HepG2 (cell line): ENCODE measurements around the gene MFSD2B. TPM values are rescaled to one million over a fixed set of nuclear protein-coding genes. Genes with fewer than 3 reads are reported as not detected.

Source experiments
- ESRRA ChIP-seq: sonication (generic); formaldehyde crosslinking; IDR thresholded peaks from 2 replicates; pipeline ENCODE4 v1.5.1; 2020; ENCODE audit warnings: mild to moderate bottlenecking, low read depth, missing genetic modification reagents
- GABPB1 ChIP-seq: IDR thresholded peaks from 2 replicates; pipeline ENCODE4 v1.6.1; 2016; ENCODE audit warnings: mild to moderate bottlenecking, missing genetic modification reagents, moderate library complexity, missing compliant biosample characterization
- KLF11 ChIP-seq: IDR thresholded peaks from 2 replicates; pipeline ENCODE4 v1.6.1; 2016; ENCODE audit warnings: missing compliant biosample characterization
- MTA3 ChIP-seq: sonication (generic); formaldehyde crosslinking; IDR thresholded peaks from 2 replicates; pipeline ENCODE4 v1.4.0; 2020; ENCODE audit warnings: missing genetic modification reagents
- PTBP1 ChIP-seq: fragments of 200-400 bp; formaldehyde crosslinking; IDR thresholded peaks from 2 replicates; pipeline ENCODE4 v1.6.1; 2018; ENCODE audit warnings: low read length, low read depth; ENCODE audit not compliant: poor library complexity, severe bottlenecking
- REL ChIP-seq: sonication (generic); formaldehyde crosslinking; conservative IDR thresholded peaks from 2 replicates; pipeline ENCODE4 v1.8.0; 2022; ENCODE audit warnings: mild to moderate bottlenecking, missing genetic modification reagents, moderate library complexity
- SMAD3 ChIP-seq: sonication (generic); formaldehyde crosslinking; IDR thresholded peaks from 2 replicates; pipeline ENCODE4 v1.4.0; 2020; ENCODE audit warnings: missing genetic modification reagents
- SP4 ChIP-seq: sonication (generic); formaldehyde crosslinking; IDR thresholded peaks from 2 replicates; pipeline ENCODE4 v1.8.1; 2023; ENCODE audit warnings: mild to moderate bottlenecking, missing genetic modification reagents
- SP5 ChIP-seq: IDR thresholded peaks from 2 replicates; pipeline ENCODE4 v1.6.1; 2016; ENCODE audit warnings: low read depth, borderline replicate concordance
- SUZ12 ChIP-seq: fragments of 150-350 bp; IDR thresholded peaks from 2 replicates; pipeline ENCODE4 v1.6.1; 2014; ENCODE audit warnings: low read depth, low read length
- TAF1 ChIP-seq: sonication (generic); formaldehyde crosslinking; IDR thresholded peaks from 2 replicates; pipeline ENCODE4 v1.4.0; 2020; ENCODE audit warnings: missing genetic modification reagents
- YY1 ChIP-seq: IDR thresholded peaks from 2 replicates; pipeline ENCODE4 v1.6.1; 2011; ENCODE audit warnings: low read length, low read depth, moderate library complexity, mild to moderate bottlenecking; ENCODE audit not compliant: insufficient read depth, insufficient replicate concordance
- ZIK1 ChIP-seq: sonication (generic); formaldehyde crosslinking; IDR thresholded peaks from 2 replicates; pipeline ENCODE4 v1.5.0; 2020; ENCODE audit warnings: mild to moderate bottlenecking, low read depth, missing genetic modification reagents, borderline replicate concordance
- ZNF382 ChIP-seq: sonication (generic); formaldehyde crosslinking; IDR thresholded peaks from 2 replicates; pipeline ENCODE4 v1.5.0; 2020; ENCODE audit warnings: missing genetic modification reagents, mild to moderate bottlenecking, borderline replicate concordance
- ZNF746 ChIP-seq: sonication (generic); formaldehyde crosslinking; IDR thresholded peaks from 2 replicates; pipeline ENCODE4 v1.8.0; 2022; ENCODE audit warnings: mild to moderate bottlenecking, missing genetic modification reagents
- polyA plus RNA-seq, 8 experiments: library from polyadenylated mRNA; depleted of rRNA in 3 of 8; stranded (reverse) in 7 of 8; unstranded in 1 of 8; fragments of >200 nt; fragmentation: Illumina TruSeq in 4 of 8; extraction: Trizol in 4 of 8; gene quantifications; 2 replicates each; pipeline versions ENCODE4 v1.2.1 to v1.2.3, GENCODE V29; 2011 to 2016; ENCODE audit warnings: low read depth in 4 of 8, missing spikeins in 1 of 8, mixed read lengths in 1 of 8; ENCODE audit not compliant: insufficient read depth in 1 of 8
- total RNA-seq, 5 experiments: library from RNA; depleted of rRNA; stranded (reverse); fragments of >200 nt; fragmentation: Illumina TruSeq; extraction: Trizol; gene quantifications; 2 replicates each; pipeline ENCODE4 v1.2.3, GENCODE V29; 2016; ENCODE audit warnings: low read depth in 1 of 5
- TF ChIP-seq, protein P1 (sequence below): sonication (generic); formaldehyde crosslinking; IDR thresholded peaks from 2 replicates; pipeline ENCODE4 v1.9.0; 2021; ENCODE audit warnings: missing genetic modification reagents, mild to moderate bottlenecking, borderline replicate concordance
- TF ChIP-seq, protein P2 (sequence below): sonication (generic); formaldehyde crosslinking; IDR thresholded peaks from 2 replicates; pipeline ENCODE4 v1.4.0; 2020; ENCODE audit warnings: missing genetic modification reagents, mild to moderate bottlenecking, borderline replicate concordance
- TF ChIP-seq, protein P3 (sequence below): sonication (generic); formaldehyde crosslinking; IDR thresholded peaks from 2 replicates; pipeline ENCODE4 v1.9.0; 2021; ENCODE audit warnings: mild to moderate bottlenecking, missing genetic modification reagents

The MFSD2B gene
- total and polyA plus RNA-seq, 2 of the 13 experiments (the other 11 are each of a cell fraction or from before 2014, with no cell fraction given) = 0.21 to 0.93 TPM

DNA sequence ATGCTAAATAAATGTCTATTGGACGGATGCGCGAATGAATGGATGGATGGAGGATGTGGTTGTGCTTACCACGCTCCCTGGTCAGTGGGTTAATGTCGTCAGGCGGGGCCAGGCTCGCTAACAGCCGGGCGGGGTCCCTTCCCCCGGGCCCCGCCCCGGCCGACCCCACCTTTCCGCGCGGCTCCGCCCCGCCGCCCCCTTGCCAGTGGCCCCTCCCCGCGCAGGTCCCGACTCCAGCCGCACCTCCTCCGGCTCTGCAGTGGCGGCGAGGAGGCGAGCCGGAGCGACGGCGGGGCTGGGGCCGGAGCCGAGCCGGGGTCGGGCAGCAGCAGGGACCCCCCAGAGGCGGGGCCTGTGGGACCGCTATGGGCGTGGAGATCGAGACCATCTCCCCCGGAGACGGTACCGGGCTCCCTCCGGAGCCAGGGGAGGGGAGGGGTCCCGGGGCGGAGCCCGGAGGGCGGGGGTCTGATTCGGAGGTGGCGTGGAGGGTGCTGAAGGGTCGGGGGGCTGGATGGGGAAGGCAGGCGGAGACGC lies 39.7 kb downstream of the MFSD2B start, which contains the start of gene FKBP1B (continued):
- TF ChIP-seq, protein P1, sequence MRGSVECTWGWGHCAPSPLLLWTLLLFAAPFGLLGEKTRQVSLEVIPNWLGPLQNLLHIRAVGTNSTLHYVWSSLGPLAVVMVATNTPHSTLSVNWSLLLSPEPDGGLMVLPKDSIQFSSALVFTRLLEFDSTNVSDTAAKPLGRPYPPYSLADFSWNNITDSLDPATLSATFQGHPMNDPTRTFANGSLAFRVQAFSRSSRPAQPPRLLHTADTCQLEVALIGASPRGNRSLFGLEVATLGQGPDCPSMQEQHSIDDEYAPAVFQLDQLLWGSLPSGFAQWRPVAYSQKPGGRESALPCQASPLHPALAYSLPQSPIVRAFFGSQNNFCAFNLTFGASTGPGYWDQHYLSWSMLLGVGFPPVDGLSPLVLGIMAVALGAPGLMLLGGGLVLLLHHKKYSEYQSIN (CRISPR knock-in tag) = no peak
- no peak for TF ChIP-seq ZNF746
- TF ChIP-seq, protein P2, sequence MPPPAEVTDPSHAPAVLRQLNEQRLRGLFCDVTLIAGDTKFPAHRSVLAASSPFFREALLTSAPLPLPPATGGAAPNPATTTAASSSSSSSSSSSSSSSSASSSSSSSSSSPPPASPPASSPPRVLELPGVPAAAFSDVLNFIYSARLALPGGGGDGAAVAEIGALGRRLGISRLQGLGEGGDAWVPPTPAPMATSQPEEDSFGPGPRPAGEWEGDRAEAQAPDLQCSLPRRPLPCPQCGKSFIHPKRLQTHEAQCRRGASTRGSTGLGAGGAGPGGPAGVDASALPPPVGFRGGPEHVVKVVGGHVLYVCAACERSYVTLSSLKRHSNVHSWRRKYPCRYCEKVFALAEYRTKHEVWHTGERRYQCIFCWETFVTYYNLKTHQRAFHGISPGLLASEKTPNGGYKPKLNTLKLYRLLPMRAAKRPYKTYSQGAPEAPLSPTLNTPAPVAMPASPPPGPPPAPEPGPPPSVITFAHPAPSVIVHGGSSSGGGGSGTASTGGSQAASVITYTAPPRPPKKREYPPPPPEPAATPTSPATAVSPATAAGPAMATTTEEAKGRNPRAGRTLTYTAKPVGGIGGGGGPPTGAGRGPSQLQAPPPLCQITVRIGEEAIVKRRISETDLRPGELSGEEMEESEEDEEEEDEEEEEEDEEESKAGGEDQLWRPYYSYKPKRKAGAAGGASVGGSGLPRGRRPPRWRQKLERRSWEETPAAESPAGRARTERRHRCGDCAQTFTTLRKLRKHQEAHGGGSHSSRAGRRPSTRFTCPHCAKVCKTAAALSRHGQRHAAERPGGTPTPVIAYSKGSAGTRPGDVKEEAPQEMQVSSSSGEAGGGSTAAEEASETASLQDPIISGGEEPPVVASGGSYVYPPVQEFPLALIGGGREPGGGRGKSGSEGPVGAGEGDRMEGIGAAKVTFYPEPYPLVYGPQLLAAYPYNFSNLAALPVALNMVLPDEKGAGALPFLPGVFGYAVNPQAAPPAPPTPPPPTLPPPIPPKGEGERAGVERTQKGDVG (CRISPR knock-in tag) = no peak
- TF ChIP-seq SUZ12 = no peak
- peak; percentile 42 for TF ChIP-seq GABPB1
- TF ChIP-seq TAF1 (CRISPR knock-in tag) = peak; percentile 78
- peak; percentile 14; the same call in 1 of the 2 replicates for TF ChIP-seq ESRRA (CRISPR knock-in tag)
- no peak for TF ChIP-seq MTA3
- 0 out of 2 replicates have a peak, but pooled peaks have one; percentile 22 for TF ChIP-seq REL (CRISPR knock-in tag)
- TF ChIP-seq ZNF382 = no peak
- TF ChIP-seq PTBP1 = no peak
- TF ChIP-seq ZIK1 = no peak
- peak; percentile 78 for TF ChIP-seq SP5 (CRISPR knock-in tag)
- peak; percentile 60 for TF ChIP-seq YY1
- no peak; the same call in 1 of the 2 replicates for TF ChIP-seq KLF11 (CRISPR knock-in tag)
- TF ChIP-seq SP4 = peak; percentile 93
- TF ChIP-seq SMAD3 (CRISPR knock-in tag) = no peak
- TF ChIP-seq, protein P3, sequence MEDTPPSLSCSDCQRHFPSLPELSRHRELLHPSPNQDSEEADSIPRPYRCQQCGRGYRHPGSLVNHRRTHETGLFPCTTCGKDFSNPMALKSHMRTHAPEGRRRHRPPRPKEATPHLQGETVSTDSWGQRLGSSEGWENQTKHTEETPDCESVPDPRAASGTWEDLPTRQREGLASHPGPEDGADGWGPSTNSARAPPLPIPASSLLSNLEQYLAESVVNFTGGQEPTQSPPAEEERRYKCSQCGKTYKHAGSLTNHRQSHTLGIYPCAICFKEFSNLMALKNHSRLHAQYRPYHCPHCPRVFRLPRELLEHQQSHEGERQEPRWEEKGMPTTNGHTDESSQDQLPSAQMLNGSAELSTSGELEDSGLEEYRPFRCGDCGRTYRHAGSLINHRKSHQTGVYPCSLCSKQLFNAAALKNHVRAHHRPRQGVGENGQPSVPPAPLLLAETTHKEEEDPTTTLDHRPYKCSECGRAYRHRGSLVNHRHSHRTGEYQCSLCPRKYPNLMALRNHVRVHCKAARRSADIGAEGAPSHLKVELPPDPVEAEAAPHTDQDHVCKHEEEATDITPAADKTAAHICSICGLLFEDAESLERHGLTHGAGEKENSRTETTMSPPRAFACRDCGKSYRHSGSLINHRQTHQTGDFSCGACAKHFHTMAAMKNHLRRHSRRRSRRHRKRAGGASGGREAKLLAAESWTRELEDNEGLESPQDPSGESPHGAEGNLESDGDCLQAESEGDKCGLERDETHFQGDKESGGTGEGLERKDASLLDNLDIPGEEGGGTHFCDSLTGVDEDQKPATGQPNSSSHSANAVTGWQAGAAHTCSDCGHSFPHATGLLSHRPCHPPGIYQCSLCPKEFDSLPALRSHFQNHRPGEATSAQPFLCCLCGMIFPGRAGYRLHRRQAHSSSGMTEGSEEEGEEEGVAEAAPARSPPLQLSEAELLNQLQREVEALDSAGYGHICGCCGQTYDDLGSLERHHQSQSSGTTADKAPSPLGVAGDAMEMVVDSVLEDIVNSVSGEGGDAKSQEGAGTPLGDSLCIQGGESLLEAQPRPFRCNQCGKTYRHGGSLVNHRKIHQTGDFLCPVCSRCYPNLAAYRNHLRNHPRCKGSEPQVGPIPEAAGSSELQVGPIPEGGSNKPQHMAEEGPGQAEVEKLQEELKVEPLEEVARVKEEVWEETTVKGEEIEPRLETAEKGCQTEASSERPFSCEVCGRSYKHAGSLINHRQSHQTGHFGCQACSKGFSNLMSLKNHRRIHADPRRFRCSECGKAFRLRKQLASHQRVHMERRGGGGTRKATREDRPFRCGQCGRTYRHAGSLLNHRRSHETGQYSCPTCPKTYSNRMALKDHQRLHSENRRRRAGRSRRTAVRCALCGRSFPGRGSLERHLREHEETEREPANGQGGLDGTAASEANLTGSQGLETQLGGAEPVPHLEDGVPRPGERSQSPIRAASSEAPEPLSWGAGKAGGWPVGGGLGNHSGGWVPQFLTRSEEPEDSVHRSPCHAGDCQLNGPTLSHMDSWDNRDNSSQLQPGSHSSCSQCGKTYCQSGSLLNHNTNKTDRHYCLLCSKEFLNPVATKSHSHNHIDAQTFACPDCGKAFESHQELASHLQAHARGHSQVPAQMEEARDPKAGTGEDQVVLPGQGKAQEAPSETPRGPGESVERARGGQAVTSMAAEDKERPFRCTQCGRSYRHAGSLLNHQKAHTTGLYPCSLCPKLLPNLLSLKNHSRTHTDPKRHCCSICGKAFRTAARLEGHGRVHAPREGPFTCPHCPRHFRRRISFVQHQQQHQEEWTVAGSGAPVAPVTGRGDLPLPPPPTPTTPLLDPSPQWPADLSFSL (CRISPR knock-in tag) = 0 out of 2 replicates have a peak, but pooled peaks have one; percentile 15
